ENCODE measurements around the gene ADAM12.

The ADAM12 gene

DNA sequence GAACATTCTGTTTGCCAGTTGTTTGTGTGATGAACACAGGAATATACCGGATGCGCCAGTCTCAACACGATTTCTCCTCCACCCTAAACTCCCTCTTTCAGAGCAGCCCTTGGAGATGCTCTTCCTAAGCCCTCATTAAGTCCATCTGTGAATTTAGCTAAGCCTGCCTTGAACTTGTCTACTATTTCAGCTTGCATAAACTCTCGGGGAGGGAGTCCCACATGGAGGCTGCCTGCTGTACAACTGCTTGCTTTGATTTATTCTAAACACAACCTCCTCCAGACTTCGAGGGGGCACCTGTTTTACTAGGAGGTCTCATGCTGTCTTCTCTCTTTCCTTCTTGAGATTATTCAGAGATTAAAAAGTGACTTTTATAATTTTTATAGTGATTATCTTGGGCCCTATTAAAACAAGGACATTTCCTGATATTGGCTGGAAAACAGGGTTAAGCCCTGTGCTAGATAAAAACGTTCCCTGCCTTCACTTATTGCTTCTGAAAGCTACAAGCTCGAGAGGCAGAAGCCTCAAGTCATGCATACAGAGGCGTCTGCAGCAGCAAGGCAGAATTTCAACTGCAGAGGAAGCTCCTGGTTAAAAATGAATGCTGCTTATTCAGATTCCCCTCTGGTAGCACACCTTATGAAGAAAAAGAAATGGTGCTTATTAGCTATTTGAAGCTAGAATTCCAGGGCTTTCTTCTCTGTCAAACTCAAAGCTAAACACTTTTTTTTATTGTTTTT, 317.6 kb downstream of the ADAM12 start:
- TF ChIP-seq, protein P1, sequence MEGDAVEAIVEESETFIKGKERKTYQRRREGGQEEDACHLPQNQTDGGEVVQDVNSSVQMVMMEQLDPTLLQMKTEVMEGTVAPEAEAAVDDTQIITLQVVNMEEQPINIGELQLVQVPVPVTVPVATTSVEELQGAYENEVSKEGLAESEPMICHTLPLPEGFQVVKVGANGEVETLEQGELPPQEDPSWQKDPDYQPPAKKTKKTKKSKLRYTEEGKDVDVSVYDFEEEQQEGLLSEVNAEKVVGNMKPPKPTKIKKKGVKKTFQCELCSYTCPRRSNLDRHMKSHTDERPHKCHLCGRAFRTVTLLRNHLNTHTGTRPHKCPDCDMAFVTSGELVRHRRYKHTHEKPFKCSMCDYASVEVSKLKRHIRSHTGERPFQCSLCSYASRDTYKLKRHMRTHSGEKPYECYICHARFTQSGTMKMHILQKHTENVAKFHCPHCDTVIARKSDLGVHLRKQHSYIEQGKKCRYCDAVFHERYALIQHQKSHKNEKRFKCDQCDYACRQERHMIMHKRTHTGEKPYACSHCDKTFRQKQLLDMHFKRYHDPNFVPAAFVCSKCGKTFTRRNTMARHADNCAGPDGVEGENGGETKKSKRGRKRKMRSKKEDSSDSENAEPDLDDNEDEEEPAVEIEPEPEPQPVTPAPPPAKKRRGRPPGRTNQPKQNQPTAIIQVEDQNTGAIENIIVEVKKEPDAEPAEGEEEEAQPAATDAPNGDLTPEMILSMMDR (IDR thresholded peaks at IDR 0.05; ENCODE audit: low read length, missing control alignments), result no peak
- DNase-seq (ENCODE audit: low read depth), result no peak

DNA sequence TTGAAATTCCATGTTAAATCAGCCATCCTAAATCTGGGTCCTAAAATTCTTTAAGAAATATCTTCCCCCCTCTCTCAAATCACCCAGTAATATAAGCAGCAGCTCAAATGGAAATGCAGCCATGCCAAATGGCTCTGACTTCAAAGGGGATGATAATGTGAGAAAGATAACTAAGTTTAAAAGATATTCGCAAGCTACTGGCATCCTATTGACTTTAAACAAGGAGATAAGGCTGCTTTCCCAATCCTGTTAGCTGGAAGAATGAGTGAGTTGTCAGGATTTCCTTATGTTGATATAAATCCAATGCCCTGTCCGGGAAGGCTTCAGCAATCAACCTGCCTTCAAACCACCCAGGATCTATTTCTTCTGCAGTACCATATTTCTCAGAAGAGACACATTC, 320.0 kb downstream of the ADAM12 start:
- DNase-seq (ENCODE audit: low read depth), result no peak
- H3K4me3 ChIP-seq (replicated peaks; ENCODE audit: low read depth, low read length), result no peak overlapping the region
- TF ChIP-seq, protein P1 (IDR thresholded peaks at IDR 0.05; ENCODE audit: low read length, missing control alignments), result no peak

More for the DNA sequence above, 317.6 kb downstream of the ADAM12 start:
- H3K4me3 ChIP-seq (replicated peaks; ENCODE audit: low read depth, low read length), result no peak overlapping the region

DNA sequence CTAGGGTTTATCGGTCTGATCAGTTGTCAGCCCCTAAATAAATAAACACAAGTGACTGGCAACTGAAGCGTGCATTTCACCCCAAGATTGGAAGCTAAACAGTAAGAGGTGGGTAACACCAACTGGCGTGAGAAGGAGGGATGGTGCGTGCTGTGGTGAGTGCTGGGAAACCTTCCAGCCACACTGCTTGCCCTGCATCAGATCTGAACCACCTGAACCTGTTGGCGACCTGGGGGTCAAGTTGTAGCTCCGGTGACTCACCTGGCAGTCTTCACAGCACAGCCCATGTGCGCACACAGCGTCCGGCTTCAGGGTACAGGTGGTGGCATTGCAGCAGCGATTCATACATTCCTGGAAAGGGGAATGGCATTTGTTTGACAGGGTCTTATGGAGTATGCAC, 321.8 kb downstream of the ADAM12 start:
- DNase-seq (ENCODE audit: low read depth), result no peak
- TF ChIP-seq, protein P1 (IDR thresholded peaks at IDR 0.05; ENCODE audit: low read length, missing control alignments), result no peak
- H3K4me3 ChIP-seq (replicated peaks; ENCODE audit: low read depth, low read length), result no peak overlapping the region

DNA sequence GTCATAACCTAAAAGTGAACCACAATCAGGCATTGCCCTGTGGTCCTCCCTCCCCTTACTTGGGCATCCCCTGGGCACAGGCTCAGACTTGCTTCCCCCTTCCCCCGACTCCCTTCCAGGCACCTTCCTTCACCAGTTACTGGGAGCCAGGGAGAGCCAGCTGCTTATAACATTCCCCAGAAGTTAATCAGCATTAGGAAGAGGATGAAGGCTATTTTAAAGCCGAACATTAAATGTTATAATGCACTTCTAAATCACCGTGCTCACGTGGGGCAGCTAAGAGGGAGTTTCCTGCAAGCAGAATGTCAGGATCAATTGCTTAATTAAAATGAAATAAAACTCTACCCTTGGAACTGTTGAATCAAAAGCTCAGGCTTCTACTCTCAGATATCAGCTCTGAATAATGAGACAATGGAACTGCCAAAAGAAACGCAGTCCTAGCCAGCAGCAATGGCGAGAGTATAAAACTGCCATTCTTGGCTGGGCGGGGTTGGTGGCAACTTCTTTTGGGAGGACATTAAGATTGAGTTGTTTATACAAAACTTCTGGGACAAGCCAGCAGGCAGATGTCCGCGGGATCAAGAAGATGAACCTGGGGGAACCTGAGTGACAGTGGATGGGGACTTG, 322.4 kb downstream of the ADAM12 start:
- TF ChIP-seq, protein P1 (IDR thresholded peaks at IDR 0.05; ENCODE audit: low read length, missing control alignments), result no peak
- no peak overlapping the region for H3K4me3 ChIP-seq (replicated peaks; ENCODE audit: low read depth, low read length)
- DNase-seq (ENCODE audit: low read depth), result no peak

DNA sequence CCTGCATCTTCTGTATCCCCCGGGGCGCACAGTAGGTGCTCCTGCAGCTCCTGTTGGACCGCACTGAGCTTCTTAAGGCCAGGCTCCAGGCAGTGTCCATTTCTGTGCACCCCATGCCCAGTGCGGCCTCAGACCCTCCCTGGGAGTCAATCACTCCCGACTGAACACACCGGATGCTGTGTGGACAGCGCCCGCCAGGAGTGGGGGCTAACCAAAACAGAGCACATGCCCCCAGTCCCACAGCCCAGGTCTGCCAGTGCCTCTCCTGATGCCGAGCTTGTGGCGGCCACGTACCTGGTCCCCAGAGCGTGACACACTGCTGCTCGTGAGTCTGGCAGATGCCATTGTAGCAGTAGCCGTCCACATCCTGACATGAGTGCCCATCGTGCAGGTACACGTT, 323.8 kb downstream of the ADAM12 start:
- TF ChIP-seq, protein P1 (IDR thresholded peaks at IDR 0.05; ENCODE audit: low read length, missing control alignments), result no peak
- H3K4me3 ChIP-seq (replicated peaks; ENCODE audit: low read depth, low read length), result no peak overlapping the region
- DNase-seq (ENCODE audit: low read depth), result no peak

DNA sequence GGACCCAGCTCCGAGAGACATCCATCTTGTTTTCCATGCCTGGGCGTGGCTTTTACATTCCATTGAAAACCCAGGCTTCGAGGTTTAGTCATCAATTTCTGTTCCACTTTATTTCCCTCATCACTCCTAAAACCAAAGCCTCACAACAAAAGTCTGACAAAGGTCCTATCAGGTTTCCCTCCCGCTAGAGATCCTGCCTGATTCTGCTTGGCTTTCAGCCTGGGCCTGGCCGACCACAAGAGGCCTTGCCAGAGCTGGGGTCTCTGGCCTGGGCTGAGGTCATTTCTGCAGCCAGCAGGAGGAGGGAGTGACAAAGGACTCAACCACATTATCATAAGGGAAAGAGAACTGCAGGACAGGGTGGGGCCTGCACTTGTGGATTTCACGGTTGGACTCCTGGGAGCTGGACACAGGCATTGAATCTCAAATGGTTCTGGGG, 324.9 kb downstream of the ADAM12 start:
- peak; percentile 48 for DNase-seq (ENCODE audit: low read depth)
- TF ChIP-seq, protein P1 (IDR thresholded peaks at IDR 0.05; ENCODE audit: low read length, missing control alignments), result no peak
- H3K4me3 ChIP-seq (replicated peaks; ENCODE audit: low read depth, low read length), result no peak overlapping the region
